Mammary epithelial cell (primary cell): ENCODE data around the gene SRSF7.

Experiments
- EZH2 ChIP-seq: IDR thresholded peaks from 2 replicates; pipeline ENCODE4 v1.6.1; 2012; ENCODE audit warnings: low read length, inconsistent platforms, borderline replicate concordance
- TF ChIP-seq, protein P1 (sequence below), 2 donors: IDR thresholded peaks in 1 of 2; conservative IDR thresholded peaks in 1 of 2; 2 replicates each; pipeline ENCODE4 v1.5.1; 2011 to 2012; ENCODE audit warnings: inconsistent platforms in 2 of 2, low read length in 2 of 2, mild to moderate bottlenecking in 2 of 2, control low read depth in 1 of 2, low read depth in 1 of 2; ENCODE audit not compliant: insufficient read depth in 1 of 2; ENCODE audit errors: extremely low read depth in 1 of 2

DNA sequence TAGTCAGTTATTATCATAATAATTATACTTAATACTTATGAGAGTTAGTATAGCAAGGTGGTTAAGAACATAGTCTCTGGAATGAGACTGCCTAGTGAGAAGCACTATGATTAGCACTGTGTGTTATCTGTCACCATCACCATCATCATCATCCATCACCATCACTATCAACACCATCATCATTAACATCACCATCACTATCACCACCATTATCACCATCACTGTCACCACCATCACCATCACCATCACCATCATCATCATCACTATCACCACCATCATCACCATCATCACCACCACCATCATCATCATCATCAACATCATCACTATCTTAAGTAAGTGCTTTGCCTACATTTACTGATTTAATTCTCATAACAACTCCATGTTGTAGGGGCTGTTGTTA is 39.6 kb downstream of the SRSF7 start:
- TF ChIP-seq, protein P1, sequence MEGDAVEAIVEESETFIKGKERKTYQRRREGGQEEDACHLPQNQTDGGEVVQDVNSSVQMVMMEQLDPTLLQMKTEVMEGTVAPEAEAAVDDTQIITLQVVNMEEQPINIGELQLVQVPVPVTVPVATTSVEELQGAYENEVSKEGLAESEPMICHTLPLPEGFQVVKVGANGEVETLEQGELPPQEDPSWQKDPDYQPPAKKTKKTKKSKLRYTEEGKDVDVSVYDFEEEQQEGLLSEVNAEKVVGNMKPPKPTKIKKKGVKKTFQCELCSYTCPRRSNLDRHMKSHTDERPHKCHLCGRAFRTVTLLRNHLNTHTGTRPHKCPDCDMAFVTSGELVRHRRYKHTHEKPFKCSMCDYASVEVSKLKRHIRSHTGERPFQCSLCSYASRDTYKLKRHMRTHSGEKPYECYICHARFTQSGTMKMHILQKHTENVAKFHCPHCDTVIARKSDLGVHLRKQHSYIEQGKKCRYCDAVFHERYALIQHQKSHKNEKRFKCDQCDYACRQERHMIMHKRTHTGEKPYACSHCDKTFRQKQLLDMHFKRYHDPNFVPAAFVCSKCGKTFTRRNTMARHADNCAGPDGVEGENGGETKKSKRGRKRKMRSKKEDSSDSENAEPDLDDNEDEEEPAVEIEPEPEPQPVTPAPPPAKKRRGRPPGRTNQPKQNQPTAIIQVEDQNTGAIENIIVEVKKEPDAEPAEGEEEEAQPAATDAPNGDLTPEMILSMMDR (conservative IDR thresholded peaks at IDR 0.05 in 1 of 2, IDR thresholded peaks at IDR 0.05 in 1 of 2; ENCODE audit: extremely low read depth in 1 of 2, insufficient read depth in 1 of 2, low read depth in 1 of 2, low read length in 2 of 2), result no peak
- TF ChIP-seq EZH2, result no peak
